Activated CD4-positive, alpha-beta T cell treated with anti-CD3 and anti-CD28 coated beads, Interleukin-2, amount 50 U/mL, for 1 hour (primary cell): Measurements from ENCODE around the gene MTPN.

Source experiments
- DNase-seq: peaks from one replicate; pipeline ENCODE4 v3.0.0-alpha.2; 2020

The MTPN gene, protein sequence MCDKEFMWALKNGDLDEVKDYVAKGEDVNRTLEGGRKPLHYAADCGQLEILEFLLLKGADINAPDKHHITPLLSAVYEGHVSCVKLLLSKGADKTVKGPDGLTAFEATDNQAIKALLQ

DNA sequence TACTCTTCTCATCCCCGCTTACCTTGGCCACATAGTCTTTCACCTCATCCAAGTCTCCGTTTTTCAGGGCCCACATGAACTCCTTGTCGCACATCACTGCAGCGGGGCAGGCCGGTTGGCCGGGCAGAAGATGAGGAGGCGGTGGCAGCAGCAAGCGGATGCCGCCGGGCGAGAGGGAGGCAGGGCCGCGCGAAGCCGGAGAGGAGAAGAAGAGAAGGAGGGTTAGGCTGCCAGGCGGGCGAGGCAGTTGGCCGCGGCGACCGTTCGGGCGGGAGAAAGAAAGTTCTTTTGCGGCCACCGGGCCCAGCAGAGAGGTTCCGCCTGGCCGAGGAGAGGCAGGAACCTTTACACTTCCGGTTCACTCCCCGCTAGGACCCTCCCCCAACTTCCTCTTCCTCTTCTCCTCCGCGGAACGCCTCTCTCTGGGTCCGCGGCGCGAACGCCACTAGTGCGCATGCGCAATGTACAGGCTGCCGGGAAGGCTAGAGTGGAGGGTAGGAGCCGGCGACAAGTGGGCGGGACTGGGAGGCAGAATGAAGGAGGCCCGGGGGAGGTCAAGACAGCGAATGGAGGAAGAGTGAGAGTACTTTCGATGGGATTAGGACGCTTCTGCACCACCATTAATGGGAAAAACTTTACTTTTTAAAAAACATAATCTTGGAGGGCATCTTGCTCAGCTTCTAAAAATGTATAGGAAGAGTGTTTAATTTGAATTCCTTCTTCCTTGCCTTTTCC is at the start of gene MTPN:
Gene MTPN, minus strand, starts transcription at position 353 of the 735 bp plus-strand sequence. Its CDS starts 259 bp downstream, at position 94.
- DNase-seq, result peak; percentile 96

DNA sequence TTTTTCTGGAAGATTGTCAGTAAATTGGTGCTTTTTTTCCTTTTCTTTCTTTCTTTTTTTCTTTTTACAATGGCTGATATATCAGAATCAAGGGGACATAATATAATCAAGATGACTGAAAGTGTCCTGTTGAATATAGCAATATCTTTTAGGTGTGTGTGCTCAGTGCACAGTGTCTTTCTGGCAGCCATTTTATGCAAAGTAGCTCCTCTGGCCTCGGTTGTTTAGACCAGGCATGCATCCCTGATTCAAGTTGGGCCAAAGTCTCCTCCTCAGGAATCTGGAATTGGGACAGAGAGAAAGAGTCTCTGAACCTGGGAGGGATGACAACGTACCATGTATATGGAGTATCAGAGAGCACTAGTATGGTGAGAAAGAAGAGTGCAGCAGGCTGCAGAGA is 49.0 kb upstream of the MTPN start:
- no peak for DNase-seq

DNA sequence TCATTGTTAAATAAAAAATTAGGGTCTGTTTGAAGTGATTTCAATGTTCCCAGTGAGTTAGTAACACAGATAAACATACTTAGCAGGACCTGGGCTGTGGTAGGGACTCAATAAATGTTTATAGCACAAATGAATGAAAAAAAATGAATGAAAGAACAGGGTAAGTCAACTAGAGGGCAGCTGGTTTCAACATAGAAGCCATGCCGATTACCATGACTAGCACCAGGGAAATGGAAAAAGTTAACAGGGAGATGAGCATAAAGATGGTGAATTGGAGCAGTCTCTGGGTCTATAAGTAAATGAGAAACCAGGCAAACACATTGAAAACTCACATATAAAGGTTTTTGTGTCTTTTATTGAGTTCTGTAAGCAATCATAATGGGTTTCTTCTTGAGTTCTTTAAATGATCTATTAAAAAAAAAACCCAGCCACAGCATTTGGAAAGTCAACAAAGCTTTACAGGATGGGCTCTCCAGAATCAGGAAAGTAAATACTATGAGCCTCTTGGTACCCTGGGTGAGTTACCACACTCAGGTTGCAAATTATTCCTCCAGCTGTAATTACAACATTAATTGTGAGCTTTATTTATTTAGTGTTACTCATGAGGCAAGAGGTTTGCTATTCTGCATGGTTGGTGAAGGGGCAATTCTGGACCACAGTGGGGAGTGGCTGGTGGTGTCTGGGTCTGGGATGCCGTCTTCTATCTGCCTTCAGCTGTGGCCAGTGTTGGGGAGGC is 46.1 kb upstream of the MTPN start:
- no peak for DNase-seq

DNA sequence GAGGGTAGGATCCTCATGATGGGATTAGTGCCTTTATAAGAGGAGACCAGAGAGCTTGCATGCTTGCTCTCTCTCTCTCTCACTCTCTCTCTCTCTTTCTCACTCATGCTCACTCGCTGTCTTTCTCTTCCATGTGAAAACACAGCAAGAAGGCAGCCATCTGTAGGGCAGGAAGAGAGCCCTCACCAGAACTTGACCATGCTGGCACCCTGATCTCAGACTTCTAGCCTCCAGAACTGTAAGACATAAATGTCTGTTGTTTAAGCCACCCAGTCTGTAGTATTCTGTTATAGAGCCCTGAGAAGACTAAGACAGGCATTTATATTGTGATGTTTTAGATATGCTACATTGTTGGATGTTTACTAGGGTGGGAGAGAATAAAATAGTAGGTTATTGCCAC is 43.4 kb upstream of the MTPN start:
- DNase-seq, result no peak

DNA sequence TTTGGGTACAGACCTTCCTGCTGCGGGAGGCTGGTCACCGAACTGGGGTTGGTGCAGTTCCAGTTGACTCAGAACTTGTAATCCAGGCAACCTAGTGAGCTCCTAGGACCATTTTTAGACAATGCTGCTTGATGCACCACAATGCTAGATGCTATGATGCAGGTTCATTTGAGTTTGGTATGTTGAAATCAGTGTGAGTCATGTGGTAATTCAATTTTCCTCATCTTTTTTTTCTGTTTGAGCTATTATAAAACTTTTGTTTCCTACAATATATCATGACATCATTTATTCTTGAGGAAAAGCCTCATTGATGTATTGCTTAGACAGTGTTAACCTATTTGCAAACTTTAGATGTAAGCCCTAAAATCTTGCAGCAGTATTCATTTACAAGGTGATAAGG is 40.9 kb upstream of the MTPN start:
- DNase-seq, result no peak

DNA sequence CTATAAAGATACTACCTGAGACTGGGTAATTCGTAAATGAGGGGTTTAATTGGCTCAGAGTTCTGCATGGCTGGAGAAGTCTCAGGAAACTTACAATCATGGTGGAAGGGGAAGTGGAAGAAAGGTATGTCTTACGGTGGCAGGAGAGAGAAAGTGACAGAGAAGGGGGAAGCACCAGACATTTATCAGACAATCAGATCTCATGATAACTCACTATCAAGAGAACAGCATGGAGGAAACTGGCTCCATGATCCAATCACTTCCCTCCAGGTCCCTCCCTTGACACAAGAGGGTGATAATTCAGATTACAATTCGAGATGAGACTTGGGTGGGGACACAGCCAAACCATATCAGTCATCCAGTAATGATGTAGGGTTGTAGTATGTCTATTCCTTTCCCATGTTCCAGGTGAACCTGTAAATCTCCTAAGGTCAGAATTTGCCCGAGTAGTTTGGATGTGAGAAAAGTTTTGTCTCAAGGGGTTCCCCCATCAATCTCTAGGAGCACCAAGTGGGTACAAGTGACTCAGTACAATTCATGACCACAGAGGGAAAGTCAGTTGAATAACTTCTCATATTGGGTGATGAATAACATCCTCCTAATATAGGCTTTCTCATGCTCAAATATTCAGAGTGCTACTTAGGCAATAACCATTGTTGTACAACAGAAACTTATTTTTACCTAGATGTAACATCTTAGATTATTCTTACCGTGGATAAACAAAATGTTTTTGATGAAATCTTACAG is 39.7 kb upstream of the MTPN start:
- DNase-seq, result no peak

DNA sequence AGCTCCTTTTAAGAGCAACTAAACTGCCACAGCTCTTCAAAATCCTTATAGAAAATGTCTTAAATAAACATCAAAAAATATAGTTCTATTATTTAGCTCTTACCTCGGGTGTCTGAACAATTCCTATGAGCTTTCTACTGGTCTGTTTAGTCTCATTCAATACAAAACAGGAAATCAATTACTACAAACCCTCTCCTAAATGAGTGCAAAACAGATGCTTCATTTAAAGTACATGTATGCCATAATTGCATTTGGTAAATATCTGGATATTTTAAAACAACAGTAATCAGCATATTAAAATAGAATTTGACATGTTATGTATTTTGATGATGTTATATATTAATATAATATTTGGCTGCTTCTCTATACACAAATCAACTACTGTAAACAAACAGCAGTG is 38.5 kb upstream of the MTPN start:
- DNase-seq, result no peak

DNA sequence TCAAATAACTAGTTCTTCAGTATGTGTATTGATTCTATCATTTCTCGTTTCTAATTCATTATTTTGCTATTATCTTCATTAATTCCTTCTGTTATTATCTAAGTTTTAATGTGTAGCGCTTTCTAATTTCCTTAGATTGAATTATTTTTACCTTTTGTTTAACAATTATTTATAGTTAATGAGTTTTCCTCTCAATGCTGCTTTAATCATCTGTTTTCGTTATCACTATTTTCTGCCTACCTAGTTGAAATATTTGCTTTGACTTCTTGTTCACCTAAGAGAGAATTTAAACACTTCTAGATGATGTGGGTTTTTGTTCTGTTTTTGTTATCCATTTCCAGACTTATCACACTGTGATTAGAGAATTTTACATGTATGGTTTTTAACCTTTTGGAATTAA is 37.5 kb upstream of the MTPN start:
- DNase-seq, result no peak

DNA sequence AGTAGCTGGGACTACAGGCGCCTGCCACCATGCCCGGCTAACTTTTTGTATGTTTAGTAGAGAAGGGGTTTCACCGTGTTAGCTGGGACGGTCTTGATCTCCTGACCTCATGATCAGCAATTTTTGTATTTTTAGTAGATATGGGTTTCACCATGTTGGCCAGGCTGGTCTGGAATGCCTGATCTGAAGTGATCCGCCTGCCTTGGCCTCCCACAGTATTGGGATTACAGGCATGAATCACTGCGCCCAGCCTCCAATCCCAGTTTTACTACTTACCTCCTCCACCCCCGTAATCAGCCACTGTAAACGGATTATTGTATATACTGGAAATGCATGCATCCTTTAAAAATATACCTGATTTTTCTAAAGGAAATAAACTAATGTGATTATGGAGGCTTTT is 35.1 kb upstream of the MTPN start:
- DNase-seq, result no peak

DNA sequence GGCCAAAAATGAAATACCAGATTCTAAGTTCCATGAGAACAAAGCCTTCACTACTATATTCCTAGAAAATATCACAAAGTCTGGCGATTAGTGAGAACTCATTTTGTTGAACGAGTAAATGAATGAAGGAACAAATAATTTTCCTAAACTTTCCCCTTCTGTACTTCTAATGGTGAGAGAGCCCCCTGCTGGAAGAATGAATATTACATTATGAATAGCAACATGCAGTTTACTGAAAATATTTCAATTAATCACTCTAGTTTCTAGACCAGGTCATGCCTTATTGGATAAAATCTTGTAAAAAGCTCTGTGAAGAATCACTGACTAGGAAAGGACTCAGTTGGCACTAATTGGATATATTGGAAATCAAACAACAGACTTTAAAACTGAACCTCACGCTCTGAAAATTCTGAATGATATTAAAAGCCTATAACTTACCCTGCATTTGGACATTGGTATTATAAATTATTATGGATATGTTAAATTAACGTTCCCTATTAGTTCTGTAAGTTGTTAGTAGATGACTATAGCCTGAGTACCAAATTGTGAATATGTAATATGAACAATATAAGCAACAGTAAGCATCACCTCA is 32.4 kb upstream of the MTPN start:
- no peak for DNase-seq

DNA sequence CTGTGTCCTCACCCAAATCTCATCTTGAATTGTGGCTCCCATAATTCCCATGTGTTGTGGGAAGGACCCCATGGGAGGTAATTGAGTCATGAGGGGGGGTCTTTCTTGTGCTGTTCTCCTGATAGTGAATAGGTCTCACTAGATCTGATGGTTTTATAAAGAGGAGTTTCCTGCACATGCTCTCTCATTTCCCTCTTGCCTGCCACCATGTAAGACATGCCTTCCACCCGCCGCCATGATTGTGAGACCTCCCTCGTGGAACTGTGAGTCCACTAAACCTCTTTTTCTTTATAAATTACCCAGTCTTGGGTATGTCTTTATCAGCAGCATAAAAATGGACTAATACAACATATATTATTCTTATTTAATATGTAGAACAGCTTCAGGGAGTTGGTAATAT is 29.0 kb upstream of the MTPN start:
- DNase-seq, result no peak

DNA sequence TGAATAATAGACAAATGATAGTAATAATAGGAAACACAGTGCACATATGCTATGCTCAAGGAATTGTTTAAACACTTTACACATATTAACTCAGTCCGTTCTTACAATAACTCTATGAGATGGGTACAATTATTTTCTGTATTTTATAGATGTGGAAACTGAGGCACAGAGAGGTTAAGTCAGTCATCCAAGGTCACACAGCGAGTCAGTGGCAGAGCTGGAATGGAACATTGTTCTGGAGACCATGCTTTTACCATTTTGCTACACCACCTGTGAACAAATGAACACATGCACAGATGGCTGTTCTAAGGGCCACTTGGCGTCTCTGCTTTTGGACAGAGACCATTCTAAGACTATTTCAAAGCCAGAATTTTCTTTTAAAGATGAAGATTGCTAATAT is 26.9 kb upstream of the MTPN start:
- no peak for DNase-seq

DNA sequence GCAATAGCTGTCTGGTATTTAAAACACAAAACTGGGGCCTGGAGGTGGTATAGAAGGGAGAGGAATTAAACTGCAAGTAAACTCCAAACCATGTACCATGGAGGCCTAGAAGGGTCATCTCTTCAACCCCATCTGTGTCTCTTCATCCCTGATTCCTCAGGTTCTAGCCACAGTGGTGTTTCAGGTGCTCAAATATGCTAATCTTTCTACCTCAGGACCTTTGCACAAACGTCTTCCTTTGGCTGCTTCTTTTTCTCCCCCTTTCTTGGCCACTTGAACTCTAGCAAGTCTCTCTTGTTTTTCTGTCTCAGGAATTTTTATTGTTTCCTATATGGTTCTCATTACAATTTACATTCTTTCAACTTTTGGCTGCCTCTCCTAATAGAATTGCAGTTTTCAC is 25.6 kb upstream of the MTPN start:
- no peak for DNase-seq

DNA sequence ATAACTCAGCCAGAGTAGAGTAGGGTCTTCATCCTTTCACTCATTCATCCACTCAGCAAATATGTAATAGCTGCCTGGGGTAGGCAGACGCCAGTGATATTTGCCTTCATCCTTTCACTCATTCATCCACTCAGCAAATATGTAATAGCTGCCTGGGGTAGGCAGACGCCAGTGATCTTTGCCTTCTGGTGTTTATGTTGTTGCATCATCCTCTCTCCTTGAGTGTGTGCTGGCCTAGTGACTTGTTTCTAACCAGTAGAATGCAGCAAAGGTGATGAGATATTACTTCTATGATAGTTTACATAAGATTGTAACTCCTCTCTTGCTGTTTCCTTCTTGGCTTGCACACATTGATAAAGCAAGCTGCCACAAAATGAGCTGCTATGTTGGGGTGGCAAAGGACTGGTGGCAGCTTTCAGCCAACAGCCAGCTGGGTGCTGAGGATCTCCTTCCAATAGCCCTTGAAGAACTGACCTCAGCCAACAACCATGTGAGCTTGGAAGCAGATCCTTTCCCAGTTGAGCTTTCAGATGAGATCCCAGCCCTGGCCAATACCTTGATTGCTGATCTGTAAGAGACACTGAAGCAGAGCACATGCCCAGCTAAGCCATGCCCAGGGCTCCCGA is 23.2 kb upstream of the MTPN start:
- DNase-seq, result no peak

DNA sequence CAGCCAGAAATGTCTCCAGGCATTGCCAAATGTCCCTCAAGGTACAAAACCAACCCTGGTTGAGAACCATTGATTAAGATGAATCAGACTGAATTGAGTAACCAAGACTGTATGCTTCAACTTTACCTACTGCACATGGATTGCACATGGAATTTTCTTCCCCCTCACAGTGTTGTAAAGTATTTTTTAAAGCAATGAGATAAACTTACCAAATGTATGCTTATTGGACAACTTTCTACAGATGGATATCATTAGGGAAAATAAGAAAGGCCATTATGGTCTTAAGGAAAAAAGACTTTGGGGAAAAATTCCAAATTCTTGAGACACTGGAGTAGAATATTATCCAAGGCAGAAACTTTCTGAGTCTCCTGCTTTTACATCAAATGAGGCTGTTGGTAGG is 20.9 kb upstream of the MTPN start:
- no peak for DNase-seq

DNA sequence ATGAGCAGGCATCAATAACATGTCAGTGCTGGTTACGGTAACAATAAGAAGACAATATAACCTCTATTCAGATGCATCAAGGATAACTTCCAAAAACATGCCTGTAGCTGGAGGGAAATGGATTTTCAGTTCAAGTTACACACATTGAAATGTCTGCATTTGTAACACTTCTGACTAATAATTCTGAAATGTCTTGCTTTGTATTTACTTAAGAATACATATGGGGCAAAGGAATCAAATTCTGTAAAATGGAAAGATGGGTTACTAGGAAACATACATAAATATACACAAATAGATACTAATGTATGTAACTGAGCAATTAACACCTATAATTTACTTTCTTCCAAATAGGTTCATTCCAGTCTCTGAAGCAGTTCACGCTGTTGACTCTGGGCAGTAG is 18.6 kb upstream of the MTPN start:
- DNase-seq, result no peak

DNA sequence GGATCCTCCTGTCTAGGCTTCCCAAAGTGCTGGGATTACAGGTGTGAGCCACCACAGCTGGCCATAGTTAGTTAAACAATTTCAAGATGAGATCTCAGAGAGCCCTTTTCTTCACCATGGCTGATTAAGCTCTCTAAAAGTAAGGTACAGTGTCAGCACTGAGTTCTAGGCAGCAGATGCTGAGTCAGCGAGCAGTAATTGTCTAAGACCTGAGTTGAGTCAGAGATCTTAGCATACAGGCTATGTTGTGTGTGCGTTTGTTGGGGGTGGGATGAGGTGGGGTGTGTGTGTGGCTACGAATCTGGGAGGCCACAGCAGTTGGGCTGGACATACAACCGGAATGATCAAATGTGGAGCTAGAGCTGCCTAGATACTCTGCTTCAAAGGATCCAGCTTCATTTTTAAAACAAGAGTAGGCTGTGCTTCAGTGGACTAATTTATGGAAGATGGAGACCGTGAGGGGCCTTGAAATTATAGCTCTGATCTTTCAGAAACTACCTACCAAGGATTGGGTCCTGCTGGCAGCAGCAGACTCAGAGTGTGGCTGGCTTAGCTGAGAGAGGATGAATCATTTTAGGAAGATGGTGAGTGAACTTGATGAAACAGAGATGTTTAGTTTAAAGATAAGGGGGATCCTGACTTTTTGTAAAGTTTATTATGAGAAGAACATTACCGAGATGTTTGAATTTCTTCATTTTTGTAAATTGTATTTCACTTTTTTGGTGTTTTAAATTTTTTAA is 17.5 kb upstream of the MTPN start:
- DNase-seq, result no peak

DNA sequence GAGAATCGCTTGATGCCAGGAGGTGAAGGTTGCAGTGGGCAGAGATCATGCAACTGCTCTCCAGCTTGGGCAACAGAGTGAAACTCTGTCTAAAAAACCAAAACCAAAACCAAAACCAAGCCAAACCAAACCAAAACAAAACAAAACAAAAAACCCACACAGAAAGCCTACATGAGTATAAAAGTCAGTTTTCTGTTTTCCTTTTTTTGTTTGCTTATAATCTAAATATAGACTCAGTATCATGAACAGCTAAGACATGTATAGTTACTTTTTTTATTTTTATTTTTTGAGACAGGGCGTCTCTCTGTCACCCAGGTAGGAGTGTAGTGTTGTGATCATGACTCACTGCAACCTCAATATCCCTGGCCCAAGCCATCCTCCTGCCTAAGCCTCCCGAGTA is 16.8 kb upstream of the MTPN start:
- no peak for DNase-seq

DNA sequence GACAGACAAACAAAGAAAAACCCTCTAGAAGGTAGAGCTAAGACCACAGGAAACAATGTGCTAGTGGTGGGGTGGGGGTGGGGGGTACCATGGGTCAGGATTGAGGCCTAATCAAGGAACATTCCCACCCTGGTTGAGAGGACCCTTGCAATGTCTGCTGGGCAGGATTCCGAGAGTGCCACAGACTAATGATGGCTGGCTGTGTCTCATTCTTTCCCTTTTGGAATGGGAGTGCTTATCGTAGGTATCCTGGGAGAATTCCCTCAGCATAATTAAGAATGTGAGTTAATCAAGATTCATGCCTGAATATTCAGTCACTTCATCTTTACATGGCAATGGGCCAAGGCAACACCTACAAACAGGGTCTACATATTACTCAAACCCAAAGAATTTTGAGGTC is 14.7 kb upstream of the MTPN start:
- no peak for DNase-seq

DNA sequence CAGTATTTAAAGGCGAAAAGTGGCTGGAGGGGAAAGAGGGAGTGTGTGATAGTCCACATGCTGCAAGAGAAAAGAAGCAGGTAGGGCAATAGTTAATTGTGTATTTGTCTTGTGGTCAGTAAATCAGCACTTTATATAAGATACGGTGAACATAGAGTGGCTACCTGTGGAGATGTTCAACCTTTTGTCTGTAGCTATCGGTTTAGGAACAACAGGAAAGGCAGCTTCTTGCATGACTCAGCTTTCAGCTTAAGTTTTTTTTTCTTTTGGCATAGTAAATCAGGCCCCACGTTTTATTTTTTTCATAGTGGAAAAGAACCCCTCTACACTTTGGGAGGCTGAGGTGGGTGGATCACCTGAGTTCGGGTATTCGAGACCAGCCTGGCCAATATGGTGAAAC is 14.2 kb upstream of the MTPN start:
- DNase-seq, result no peak

DNA sequence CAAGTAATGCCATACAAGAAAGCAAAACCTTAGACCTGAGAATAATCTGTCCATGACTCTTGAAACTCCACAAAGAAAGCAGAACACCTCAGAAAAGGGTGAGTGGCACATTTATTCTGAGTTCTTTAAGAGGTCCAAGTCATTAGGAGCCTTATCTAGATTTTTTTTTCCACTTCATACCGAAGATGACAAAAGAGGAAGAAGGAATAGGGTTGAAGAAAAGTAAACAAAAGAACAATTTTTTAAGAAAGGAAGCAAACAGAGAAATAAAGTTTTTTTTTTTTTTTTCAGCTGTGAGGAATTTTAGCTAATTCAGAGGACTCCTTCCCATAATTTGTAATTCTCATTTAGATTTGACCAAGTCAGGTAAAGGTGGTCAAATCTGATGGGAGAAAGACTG is 13.1 kb upstream of the MTPN start:
- DNase-seq, result no peak

DNA sequence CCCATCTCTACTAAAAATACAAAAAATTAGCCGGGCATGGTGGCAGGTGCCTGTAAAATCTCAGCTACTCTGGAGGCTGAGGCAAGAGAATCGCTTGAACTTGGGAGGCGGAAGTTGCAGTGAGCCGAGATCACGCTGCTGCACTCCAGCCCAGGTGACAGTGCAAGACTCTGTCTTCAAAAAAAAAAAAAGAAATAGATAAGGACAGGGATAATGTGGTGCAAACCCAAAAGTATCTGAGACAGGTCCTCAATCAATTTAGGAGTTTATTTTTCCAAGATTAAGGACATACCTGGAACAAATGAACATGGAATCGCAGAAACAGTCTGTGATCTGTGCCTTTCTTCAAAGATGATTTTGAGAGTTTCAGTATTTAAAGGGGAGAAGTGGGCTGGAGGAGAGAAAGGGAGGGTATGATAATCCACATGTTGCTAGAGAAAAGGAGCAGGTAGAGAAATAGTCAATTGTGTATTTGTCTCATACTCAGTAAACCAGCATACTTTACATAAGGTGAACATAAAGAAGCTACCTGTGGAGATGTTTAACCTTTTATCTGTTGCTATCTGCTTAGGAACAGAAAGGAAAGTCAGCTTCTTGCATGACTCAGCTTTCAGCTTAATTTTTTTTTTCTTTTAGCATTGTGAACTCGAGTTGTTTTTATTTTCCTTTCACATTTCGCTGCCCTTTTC is 4.9 kb upstream of the MTPN start:
- no peak for DNase-seq
